ENCODE results near the gene TOMM34. TPM values are rescaled to one million over a fixed set of nuclear protein-coding genes. Genes with fewer than 3 reads are reported as not detected.
A peak's percentile ranks its signal among the peaks of the same experiment; 100 is the strongest.

TOMM34 gene
- total and polyA plus RNA-seq, 9 of the 15 experiments (the other 6 are each of a cell fraction or from before 2014, with no cell fraction given), result 18.1 to 69.4 (median 41.7) TPM

DNA sequence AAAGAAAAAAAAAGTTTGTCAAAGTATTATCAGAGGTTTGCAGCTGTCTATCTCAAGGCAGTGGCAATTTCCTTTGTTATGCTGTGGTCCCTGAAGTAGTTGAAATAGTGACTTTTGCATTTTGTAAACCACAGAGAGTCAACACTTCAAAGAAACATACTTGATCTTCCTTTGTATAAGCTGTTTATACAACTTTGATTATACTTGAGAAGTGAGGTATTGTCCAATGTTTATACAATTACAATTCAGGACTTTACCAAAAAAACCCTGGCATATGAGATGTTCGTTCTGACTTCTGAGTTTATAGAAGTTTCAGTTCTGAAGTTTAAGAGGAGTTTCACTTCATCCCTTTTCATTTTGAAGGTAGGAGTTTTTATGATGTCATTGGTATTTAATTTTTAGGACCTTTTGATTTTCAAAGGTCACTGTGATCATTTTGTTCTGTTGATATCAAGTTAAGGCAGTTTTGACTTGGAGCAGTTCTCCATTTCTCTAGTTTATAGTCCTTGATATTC lies 10.1 kb upstream of the TOMM34 start (continued):
- TF ChIP-seq, protein P1, sequence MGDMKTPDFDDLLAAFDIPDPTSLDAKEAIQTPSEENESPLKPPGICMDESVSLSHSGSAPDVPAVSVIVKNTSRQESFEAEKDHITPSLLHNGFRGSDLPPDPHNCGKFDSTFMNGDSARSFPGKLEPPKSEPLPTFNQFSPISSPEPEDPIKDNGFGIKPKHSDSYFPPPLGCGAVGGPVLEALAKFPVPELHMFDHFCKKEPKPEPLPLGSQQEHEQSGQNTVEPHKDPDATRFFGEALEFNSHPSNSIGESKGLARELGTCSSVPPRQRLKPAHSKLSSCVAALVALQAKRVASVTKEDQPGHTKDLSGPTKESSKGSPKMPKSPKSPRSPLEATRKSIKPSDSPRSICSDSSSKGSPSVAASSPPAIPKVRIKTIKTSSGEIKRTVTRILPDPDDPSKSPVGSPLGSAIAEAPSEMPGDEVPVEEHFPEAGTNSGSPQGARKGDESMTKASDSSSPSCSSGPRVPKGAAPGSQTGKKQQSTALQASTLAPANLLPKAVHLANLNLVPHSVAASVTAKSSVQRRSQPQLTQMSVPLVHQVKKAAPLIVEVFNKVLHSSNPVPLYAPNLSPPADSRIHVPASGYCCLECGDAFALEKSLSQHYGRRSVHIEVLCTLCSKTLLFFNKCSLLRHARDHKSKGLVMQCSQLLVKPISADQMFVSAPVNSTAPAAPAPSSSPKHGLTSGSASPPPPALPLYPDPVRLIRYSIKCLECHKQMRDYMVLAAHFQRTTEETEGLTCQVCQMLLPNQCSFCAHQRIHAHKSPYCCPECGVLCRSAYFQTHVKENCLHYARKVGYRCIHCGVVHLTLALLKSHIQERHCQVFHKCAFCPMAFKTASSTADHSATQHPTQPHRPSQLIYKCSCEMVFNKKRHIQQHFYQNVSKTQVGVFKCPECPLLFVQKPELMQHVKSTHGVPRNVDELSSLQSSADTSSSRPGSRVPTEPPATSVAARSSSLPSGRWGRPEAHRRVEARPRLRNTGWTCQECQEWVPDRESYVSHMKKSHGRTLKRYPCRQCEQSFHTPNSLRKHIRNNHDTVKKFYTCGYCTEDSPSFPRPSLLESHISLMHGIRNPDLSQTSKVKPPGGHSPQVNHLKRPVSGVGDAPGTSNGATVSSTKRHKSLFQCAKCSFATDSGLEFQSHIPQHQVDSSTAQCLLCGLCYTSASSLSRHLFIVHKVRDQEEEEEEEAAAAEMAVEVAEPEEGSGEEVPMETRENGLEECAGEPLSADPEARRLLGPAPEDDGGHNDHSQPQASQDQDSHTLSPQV (IDR thresholded peaks at IDR 0.05), result no peak
- TF ChIP-seq ZFX (CRISPR knock-in tag; IDR thresholded peaks at IDR 0.05) (no peak), HOXB6 (CRISPR knock-in tag; IDR thresholded peaks at IDR 0.05; ENCODE audit: borderline replicate concordance) (no peak), ZNF384 (IDR thresholded peaks at IDR 0.05; ENCODE audit: low read depth, low read length) (peak; percentile 73), IFI16 (CRISPR knock-in tag; IDR thresholded peaks at IDR 0.05) (no peak), HDGF (IDR thresholded peaks at IDR 0.05) (no peak), GATAD2A (IDR thresholded peaks at IDR 0.05) (no peak), ZNF354B (CRISPR knock-in tag; IDR thresholded peaks at IDR 0.05) (no peak), RCOR1 (IDR thresholded peaks at IDR 0.05; ENCODE audit: borderline replicate concordance in 1 of 2, low read depth in 2 of 2, low read length in 2 of 2) (peak in 1 of 2 experiments; percentile 58; a peak in 1 of 4 replicates), ZNF785 (CRISPR knock-in tag; IDR thresholded peaks at IDR 0.05) (no peak), RHOXF2B (CRISPR knock-in tag; conservative IDR thresholded peaks at IDR 0.05) (no peak), FOXA3 (CRISPR knock-in tag; conservative IDR thresholded peaks at IDR 0.05 in 1 of 2, IDR thresholded peaks at IDR 0.05 in 1 of 2) (peak in 1 of 2 experiments; percentile 78; a peak in 2 of 4 replicates), CBX2 (IDR thresholded peaks at IDR 0.05; ENCODE audit: insufficient read depth, low read length, poor library complexity, severe bottlenecking) (no peak), TEAD1 (CRISPR knock-in tag; IDR thresholded peaks at IDR 0.05) (no peak)
- TF ChIP-seq, protein P2, sequence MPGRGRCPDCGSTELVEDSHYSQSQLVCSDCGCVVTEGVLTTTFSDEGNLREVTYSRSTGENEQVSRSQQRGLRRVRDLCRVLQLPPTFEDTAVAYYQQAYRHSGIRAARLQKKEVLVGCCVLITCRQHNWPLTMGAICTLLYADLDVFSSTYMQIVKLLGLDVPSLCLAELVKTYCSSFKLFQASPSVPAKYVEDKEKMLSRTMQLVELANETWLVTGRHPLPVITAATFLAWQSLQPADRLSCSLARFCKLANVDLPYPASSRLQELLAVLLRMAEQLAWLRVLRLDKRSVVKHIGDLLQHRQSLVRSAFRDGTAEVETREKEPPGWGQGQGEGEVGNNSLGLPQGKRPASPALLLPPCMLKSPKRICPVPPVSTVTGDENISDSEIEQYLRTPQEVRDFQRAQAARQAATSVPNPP (IDR thresholded peaks at IDR 0.05; ENCODE audit: borderline replicate concordance, insufficient read depth, insufficient read length), result no peak
- TF ChIP-seq, protein P3, sequence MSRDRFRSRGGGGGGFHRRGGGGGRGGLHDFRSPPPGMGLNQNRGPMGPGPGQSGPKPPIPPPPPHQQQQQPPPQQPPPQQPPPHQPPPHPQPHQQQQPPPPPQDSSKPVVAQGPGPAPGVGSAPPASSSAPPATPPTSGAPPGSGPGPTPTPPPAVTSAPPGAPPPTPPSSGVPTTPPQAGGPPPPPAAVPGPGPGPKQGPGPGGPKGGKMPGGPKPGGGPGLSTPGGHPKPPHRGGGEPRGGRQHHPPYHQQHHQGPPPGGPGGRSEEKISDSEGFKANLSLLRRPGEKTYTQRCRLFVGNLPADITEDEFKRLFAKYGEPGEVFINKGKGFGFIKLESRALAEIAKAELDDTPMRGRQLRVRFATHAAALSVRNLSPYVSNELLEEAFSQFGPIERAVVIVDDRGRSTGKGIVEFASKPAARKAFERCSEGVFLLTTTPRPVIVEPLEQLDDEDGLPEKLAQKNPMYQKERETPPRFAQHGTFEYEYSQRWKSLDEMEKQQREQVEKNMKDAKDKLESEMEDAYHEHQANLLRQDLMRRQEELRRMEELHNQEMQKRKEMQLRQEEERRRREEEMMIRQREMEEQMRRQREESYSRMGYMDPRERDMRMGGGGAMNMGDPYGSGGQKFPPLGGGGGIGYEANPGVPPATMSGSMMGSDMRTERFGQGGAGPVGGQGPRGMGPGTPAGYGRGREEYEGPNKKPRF (IDR thresholded peaks at IDR 0.05; ENCODE audit: low read depth, low read length), result no peak
- TF ChIP-seq, protein P4, sequence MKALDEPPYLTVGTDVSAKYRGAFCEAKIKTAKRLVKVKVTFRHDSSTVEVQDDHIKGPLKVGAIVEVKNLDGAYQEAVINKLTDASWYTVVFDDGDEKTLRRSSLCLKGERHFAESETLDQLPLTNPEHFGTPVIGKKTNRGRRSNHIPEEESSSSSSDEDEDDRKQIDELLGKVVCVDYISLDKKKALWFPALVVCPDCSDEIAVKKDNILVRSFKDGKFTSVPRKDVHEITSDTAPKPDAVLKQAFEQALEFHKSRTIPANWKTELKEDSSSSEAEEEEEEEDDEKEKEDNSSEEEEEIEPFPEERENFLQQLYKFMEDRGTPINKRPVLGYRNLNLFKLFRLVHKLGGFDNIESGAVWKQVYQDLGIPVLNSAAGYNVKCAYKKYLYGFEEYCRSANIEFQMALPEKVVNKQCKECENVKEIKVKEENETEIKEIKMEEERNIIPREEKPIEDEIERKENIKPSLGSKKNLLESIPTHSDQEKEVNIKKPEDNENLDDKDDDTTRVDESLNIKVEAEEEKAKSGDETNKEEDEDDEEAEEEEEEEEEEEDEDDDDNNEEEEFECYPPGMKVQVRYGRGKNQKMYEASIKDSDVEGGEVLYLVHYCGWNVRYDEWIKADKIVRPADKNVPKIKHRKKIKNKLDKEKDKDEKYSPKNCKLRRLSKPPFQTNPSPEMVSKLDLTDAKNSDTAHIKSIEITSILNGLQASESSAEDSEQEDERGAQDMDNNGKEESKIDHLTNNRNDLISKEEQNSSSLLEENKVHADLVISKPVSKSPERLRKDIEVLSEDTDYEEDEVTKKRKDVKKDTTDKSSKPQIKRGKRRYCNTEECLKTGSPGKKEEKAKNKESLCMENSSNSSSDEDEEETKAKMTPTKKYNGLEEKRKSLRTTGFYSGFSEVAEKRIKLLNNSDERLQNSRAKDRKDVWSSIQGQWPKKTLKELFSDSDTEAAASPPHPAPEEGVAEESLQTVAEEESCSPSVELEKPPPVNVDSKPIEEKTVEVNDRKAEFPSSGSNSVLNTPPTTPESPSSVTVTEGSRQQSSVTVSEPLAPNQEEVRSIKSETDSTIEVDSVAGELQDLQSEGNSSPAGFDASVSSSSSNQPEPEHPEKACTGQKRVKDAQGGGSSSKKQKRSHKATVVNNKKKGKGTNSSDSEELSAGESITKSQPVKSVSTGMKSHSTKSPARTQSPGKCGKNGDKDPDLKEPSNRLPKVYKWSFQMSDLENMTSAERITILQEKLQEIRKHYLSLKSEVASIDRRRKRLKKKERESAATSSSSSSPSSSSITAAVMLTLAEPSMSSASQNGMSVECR (CRISPR knock-in tag; IDR thresholded peaks at IDR 0.05), result no peak
